Right ventricle myocardium inferior (tissue), 1 donor: ENCODE data around the gene WSB2. TPM values are rescaled to one million over a fixed set of nuclear protein-coding genes. Genes with fewer than 3 reads are reported as not detected.
"Not testable (repeated sequence)": the region's sequence is repeated elsewhere in the genome, so short reads cannot be mapped to it uniquely, and the experiment has no call there.

Experiments used
- ATAC-seq: fragments of 200-7000 bp; cut with Tn5 transposase; one replicate; pipeline ENCODE4 v1.9.1; 2020; ENCODE audit warnings: mild to moderate bottlenecking, moderate library complexity
- DNase-seq: peaks from one replicate; pipeline ENCODE4 v3.0.0; 2021; ENCODE audit errors: missing footprints
- intact Hi-C: fragments of 100-400 bp; cut with DNase I; formaldehyde crosslinking; loops from one replicate; pipeline ENCODE4 v1.11.0; 2022
- total RNA-seq: library from RNA; stranded (reverse); fragmentation: NEBNext Ultra II Directional; extraction: Animal tissue kit (Norgen Biotek cat#: 25700); gene quantifications from one replicate; pipeline ENCODE4 v1.2.1, GENCODE V29; 2021
- donor health status: DM: no; HTN: yes; CAD: no; lungs with severe emphysema.

The WSB2 gene
- total RNA-seq, 1 donor from 2014 or later, result 97.3 TPM

DNA sequence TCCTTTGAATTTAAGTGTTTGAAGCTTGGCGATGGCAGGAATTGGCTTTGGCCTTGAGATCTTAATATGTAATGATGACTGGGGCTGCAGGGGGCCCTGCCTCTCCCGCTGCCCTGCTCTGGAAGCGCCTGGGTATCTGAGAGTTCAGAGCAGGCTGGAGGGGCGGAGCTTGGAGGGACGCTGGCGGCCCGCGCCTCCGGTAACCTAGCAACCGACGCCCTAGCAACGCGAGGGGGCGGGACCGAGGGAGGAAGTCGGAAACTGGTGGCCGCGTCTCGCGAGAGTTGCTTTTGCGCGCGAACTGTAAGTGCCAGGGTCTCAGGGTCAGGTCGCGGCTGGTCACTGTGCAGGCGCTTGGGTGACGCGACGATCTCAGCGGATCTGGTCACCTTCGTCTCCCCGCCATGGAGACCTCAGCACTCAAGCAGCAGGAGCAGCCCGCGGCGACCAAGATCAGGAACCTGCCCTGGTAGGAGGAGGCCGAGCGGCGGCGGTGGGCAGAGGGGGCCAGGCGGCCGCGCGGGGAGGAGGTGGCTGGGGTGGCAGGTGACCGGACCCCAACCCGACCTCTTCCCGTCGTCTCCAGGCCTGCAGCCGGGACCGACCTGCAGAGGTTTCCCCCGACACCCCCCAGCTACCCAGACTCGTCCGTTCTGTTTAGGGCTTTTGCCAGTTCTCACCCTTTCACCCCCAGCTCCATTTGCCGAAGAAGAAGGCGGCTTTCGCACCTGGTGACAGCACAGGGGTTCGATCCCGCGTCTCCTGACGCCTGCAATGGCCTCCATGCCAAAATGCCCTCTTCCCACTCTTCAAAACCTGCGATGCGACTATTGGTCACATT is 44.3 kb downstream of the WSB2 start, which contains the start of gene RFC5:
Gene RFC5, plus strand, starts transcription at position 280 of the 841 bp plus-strand sequence. Its CDS starts 125 bp downstream, at position 405.
- ATAC-seq (peak; percentile 99), DNase-seq (peak; percentile 99)
- intact Hi-C loops, result loop anchor here (5.0 to 10.0 kb wide), 2 partner anchors 41 to 358 kb away; partner anchors contain the start of genes SUDS3 and TAOK3

DNA sequence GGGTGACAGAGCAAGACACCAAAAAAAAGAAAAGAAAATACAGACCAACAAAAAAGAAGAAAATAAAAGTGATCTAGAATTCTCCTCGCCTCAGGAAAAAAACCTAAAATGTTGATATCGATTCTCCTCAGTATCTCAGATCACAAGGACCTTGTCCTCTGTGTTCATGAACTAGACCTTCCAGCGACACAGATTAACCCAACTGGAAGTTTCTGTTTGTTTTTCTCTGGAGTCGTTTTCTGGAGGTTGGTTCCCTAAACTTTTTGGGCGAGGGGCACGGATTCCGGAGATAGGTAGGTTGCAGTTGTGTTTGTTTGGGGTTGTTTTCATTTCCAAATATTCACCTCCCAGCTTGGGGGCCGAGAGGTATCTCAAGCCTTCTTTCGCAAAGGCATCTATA is 45.0 kb downstream of the WSB2 start:
- no peak for DNase-seq
- ATAC-seq, result no peak
- intact Hi-C loops, result loop anchor here (5.0 to 10.0 kb wide), 2 partner anchors 41 to 359 kb away; partner anchors contain the start of genes SUDS3 and TAOK3

DNA sequence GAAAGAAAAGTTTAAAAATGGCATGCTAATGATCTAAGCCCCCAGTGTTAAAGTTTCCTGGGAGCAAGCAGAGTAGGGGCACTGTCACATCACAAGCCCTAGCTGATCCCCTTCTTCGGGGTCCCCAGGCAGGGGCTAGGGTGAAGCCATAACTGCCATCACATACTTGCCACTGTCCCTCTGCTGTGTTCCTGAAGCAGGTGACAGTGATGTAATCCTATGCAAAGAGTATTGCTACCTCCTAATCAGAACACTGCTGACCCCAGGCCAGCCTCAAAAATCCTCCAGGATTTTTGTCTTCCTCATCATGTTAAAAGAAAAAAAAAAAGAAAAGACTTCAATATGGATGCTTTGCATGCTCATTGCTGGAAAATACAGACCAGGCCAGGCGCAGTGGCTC is 45.7 kb downstream of the WSB2 start:
- intact Hi-C loops, result loop anchor here (5.0 to 10.0 kb wide), 2 partner anchors 42 to 359 kb away; partner anchors contain the start of genes SUDS3 and TAOK3

DNA sequence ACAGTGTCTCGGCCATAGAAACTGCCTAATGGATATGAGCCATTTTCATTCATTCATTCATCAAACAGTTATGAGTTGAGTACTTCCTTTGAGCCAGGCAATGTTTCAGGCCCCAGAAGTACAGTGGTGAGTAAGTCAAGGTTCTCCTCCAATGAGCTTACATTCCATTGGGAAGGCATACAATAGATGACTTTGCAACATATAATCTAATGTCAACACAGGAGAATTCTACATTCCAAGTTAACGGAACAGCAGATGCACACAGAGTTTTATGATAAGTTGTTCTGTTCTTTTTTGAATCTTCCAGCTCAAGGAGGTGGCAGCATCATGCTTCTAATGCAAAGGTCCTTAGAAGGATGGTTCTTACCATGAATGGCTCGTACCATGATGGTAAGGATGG is 47.7 kb downstream of the WSB2 start:
- intact Hi-C loops, result loop anchor here (10.0 kb wide), 1 partner anchor 362 kb away; the partner anchor contains the start of genes SUDS3 and TAOK3
- no peak for ATAC-seq
- no peak for DNase-seq

More for the DNA sequence above, 45.7 kb downstream of the WSB2 start:
- no peak for DNase-seq
- ATAC-seq, result no peak

DNA sequence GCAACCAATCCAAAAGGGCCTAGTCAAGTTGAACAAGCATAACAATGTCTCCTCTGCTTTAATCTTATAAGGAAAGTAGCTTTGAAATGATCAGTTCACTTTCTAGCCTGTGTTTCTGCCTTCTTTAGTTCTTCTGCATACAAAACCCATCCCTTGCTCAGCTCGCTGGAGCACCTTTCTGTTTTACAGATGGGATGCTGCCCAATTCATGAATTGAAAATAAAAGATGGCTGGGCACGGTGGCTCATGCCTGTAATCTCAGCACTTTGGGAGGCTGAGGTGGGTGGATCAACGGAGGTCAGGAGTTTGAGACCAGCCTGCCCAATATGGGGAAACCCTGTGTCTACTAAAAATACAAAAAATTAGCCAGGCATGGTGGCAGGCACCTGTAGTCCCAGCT is 49.0 kb downstream of the WSB2 start:
- intact Hi-C loops, result loop anchor here (10.0 kb wide), 1 partner anchor 363 kb away; the partner anchor contains the start of genes SUDS3 and TAOK3
- DNase-seq (no peak), ATAC-seq (no peak)

DNA sequence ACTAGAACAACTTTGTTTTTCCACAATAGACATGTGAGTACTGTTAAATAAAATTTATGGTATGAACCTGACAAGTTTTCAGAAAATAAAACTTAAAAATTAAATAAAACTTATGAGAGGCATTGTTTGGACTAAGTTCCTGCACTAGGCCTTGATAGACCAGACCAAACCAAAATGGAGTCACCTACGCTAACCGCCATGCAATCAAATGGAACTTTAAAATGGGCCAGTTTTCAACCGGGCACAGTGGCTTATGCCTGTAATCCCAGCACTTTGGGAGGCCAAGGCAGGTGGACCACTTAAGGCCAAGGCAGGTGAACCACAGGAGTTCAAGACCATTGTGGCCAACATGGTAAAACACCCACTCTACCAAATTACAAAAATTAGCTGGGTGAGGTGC is 49.6 kb downstream of the WSB2 start:
- DNase-seq (no peak), ATAC-seq (no peak)
- intact Hi-C loops, result loop anchor here (10.0 kb wide), 1 partner anchor 363 kb away; the partner anchor contains the start of genes SUDS3 and TAOK3

DNA sequence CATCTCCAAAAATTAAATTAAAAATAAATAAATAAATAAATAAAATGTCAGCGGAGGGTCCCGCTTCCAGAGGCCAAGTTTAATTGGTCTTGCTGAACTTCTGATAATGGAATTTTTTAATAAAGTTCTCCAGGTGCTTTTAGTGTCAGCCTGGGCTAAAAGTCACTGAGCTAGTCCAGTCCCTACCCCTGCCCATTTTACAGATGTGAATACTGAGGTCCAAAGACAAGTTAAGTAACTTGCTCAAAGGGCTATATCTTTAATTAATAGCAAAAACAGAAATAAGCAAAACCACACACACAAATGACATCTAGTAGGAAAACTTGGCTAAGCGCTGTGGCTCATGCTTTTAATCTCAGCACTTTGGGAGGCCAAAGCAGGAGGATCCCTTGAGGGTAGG is 50.1 kb downstream of the WSB2 start:
- DNase-seq (no peak), ATAC-seq (no peak)
- intact Hi-C loops, result loop anchor here (10.0 kb wide), 1 partner anchor 364 kb away; the partner anchor contains the start of genes SUDS3 and TAOK3

DNA sequence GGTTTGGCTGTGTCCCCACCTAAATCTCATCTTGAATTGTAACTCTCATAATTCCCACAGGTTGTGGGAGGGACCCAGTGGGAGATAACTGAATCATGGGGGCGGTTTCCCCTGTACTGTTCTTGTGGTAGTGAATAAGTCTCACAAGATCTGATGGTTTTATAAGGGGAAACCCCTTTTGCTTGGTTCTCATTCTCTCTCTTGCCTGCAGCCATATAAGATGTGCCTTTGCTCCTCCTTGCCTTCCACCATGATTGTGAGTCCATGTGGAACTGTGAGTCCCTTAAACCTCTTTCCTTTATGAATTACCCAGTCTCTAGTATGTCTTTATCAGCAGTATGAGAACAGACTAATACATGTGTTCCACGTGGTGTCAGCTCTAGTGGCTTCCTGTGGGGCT is 61.2 kb downstream of the WSB2 start:
- ATAC-seq, DNase-seq, intact Hi-C loops: not testable (repeated sequence)

DNA sequence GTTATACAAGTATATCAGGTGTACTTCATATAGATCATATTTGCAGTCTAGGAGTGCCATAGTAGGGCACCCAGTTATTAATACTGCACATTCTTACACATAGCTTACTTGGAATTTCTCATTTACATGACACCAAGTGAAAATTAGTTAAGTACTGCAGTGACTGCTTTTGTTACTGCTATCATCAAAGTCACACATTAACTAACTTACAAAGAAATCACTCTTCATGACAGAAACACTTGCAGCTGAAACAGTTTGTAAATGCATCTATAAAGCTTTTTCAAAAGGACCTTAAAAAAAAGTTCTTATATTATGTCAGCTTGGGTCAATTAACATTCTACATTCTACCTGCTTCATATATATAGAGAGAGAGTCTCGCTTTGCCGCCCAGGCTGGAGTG is 62.3 kb downstream of the WSB2 start:
- ATAC-seq, result no peak
- intact Hi-C loops, result no loop called here
- no peak for DNase-seq

DNA sequence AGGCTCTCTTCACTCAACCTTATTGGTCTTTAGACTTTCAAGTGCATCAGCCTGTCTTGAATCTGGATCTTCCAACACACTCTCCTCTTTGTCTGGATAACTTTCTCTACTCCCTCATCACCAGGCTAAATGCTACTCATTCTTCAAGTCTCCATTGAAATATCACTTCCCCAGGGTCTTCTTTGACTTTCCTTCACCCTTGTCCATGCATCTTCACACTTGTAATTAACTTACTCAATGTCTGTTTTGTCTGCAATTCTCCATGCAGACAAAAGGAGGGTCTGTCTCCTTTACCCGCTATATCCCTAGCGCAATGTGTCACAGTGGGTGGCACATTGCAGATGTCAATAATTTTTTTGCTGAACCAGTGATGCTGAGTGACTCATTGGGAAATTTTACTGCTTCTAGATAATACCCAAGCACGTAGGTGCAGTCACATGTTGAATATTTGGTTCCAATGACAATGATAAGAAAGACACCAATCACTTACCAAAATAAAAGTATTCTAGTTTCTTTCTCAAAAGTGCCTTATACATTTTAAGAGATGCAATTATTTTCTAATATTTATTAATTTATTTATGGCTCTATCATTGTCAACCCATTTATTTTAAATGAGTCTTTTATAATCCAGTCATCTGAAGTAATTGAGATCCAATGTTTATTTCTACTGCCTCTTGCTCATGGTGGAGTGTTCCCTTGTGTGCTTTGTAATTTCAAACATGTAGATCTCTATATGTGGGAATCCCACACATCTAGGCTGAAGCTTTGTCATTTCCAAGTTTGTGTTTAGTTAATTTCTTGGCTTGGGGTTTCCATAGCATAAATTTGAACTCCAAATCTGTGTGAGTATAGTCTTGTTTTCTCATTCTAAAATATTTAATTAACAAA is 66.2 kb downstream of the WSB2 start:
- no peak for ATAC-seq
- intact Hi-C loops, result no loop called here

DNA sequence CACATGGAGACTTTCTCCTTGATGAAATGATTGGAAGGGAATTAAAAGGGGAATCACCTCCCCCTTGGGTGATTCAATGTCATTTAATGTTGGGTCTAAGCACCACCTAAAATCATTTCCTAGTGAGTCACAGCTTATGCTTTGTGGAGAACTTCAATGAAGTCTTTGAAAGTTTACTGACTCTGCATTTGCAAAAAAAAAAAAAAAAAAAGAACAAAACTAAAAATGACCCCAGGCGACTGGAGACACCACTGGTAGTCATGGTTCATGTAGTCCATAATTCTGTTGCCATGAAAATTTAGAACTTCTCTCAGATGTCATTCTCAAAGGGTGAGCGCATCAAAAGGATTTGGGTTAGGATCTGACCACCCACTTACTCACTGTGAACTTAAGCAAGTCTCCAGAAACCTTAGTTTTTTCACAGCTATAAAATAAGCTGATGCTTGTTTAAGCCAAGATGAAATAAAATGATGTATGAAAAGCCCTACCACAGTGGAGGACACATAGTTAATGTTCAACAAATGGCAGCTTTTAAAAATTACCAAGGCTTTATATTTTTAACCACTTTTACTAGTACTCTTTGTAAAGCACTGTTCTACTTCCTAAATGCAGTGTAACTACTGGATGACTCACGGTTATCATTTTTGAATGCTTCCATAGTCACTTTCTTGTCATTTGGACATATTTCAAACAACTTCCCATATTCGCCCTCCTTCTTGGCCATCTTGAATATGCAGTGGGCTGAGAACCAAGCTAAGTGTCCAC is 74.1 kb downstream of the WSB2 start:
- ATAC-seq (no peak), DNase-seq (no peak)
- intact Hi-C loops, result no loop called here

More for the DNA sequence above, 66.2 kb downstream of the WSB2 start:
- DNase-seq, result no peak

DNA sequence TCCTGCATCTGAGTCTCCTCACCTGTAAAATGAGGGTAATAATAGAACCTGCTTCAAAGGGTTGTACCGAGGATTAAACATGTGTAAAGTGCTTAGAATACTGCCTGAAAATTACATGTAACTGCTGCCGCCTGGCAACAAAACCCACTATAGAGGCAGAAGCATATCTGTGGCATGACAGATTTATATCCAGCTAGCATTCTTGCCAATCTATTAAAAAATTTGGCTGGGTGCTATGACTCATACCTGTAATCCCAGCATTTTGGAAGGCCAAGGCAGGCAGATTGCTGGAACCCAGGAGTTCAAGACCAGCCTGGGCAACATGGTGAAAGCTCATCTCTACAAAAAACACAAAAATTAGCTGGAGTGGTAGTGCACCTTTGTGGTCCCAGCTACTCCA is 75.8 kb downstream of the WSB2 start:
- ATAC-seq (no peak), DNase-seq (no peak)
- intact Hi-C loops, result no loop called here

Other genes with a start within 250 kb of the WSB2 start
- not detected for gene KSR2, start 92.2 kb downstream of the WSB2 start, total RNA-seq
- 4.4 TPM for gene RFC5, start 44.5 kb downstream of the WSB2 start, total RNA-seq
- gene VSIG10, start 42.8 kb upstream of the WSB2 start, total RNA-seq, result 12.4 TPM
- 459 TPM for gene PEBP1, start 74.9 kb upstream of the WSB2 start, total RNA-seq